Naive thymus-derived CD8-positive, alpha-beta T cell (primary cell): ENCODE data around the gene PPP2R5C. TPM values are rescaled to one million over a fixed set of nuclear protein-coding genes. Genes with fewer than 3 reads are reported as not detected.
A peak's percentile ranks its signal among the peaks of the same experiment; 100 is the strongest.

Experiments used
- ATAC-seq, 2 donors: fragments of 150-1000 bp; cut with Tn5 transposase in 1 of 2; sonication (Bioruptor Pico), chemical (Tn5 transposase) in 1 of 2; 1 replicate in 1 of 2; 2 replicates in 1 of 2; pipeline ENCODE4 v1.10.0; 2021; ENCODE audit warnings: mild to moderate bottlenecking in 2 of 2, moderate library complexity in 2 of 2
- POLR2A ChIA-PET: fragments of 350-600 bp; sonication (Branson Sonifier 250); formaldehyde crosslinking; loops from one replicate; lab custom pipeline; 2021; ENCODE audit warnings: antibody characterized with exemption; lab: Charles Lee
- DNase-seq, 10 donors: peaks; one replicate each; pipeline versions ENCODE4 v3.0.0 to v3.0.0-alpha.2; 2020 to 2022
- H3K27ac Mint-ChIP-seq, 10 donors: one replicate each; pipeline ENCODE4 v1.8.0; 2020 to 2022; ENCODE audit warnings: mild to moderate bottlenecking in 10 of 10, mixed read lengths in 10 of 10, moderate library complexity in 4 of 10, inconsistent platforms in 1 of 10
- H3K27me3 Mint-ChIP-seq, 5 donors: one replicate each; pipeline ENCODE4 v1.8.0; 2021 to 2022; ENCODE audit warnings: mixed read lengths in 5 of 5
- H3K36me3 Mint-ChIP-seq, 3 donors: one replicate each; pipeline ENCODE4 v1.8.0; 2020 to 2022; ENCODE audit warnings: mixed read lengths in 3 of 3, mild to moderate bottlenecking in 2 of 3, inconsistent platforms in 1 of 3
- H3K4me1 Mint-ChIP-seq, 4 donors: one replicate each; pipeline ENCODE4 v1.8.0; 2021 to 2022; ENCODE audit warnings: mixed read lengths in 4 of 4
- H3K4me3 Mint-ChIP-seq, 10 donors: one replicate each; pipeline ENCODE4 v1.8.0; 2020 to 2022; ENCODE audit warnings: mild to moderate bottlenecking in 10 of 10, mixed read lengths in 10 of 10, moderate library complexity in 6 of 10, inconsistent platforms in 1 of 10
- H3K9me3 Mint-ChIP-seq, 9 donors: one replicate each; pipeline ENCODE4 v1.8.0; 2020 to 2022; ENCODE audit warnings: mixed read lengths in 9 of 9, mild to moderate bottlenecking in 3 of 9, inconsistent platforms in 1 of 9, moderate library complexity in 1 of 9
- polyA plus RNA-seq, 3 donors: library from polyadenylated mRNA; unstranded; fragments of 300-500 nt; fragmentation: Illumina TruSeq; gene quantifications; one replicate each; pipeline ENCODE4 v1.2.3, GENCODE V29; 2021
- total RNA-seq, 8 experiments: library from RNA in 2 of 8; stranded (reverse) in 2 of 8; gene quantifications; one replicate each; pipeline ENCODE4 v1.2.3 and lab custom pipeline; 2021 to 2026

The PPP2R5C gene
- total and polyA plus RNA-seq, 5 experiments from 2014 or later: 143 to 418 (median 237) TPM

DNA sequence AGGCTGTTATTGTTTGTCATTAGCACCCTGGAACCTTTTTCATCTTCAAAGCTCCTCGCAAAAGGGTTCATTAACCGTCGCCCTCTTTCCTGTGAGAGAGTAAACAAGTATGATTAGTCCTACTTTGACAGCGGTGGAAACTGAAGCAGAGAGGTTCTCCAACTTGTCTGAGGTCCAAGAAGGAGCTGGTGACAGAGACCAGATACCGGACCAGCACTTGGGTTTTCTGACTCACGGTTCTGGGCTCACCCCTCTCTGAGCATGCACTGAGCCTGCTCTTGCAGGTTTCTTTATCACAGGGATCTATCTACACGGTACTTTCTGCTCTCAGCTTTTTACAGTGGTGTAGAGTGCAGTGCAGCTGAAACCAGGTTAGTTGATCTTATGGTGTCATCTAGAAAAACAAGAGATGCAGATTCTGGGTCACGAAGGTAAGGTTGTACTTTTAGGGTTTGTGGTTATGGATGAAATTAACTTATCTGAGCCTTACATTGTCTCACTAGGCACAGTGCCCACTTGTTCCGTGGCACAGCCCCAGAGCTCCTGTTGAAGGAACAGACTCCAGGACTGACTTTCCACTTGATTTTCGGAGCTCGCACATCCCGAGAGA, 62.1 kb downstream of the PPP2R5C start:
- peaks cover 44 to 90% (median 88%) of the 10 kb centered on the region in 4 donors for H3K4me1 Mint-ChIP-seq
- DNase-seq (peak; percentile 30 to 86 (median 66)), ATAC-seq (peak; percentile 66 to 69)
- no peaks in the 10 kb centered on the region for H3K27me3 Mint-ChIP-seq
- H3K36me3 Mint-ChIP-seq: peaks cover 4 to 38% (median 18%) of the 10 kb centered on the region in 3 donors
- POLR2A ChIA-PET: interaction anchor here (0.6 to 5.3 kb wide), 21 partner anchors 12 to 1759 kb away, joined by 3 to 312 read pairs (median 8); partner anchors contain the start of genes EIF5, EVL, PPP2R5C and ZNF839
- no peaks in the 10 kb centered on the region for H3K9me3 Mint-ChIP-seq
- H3K27ac Mint-ChIP-seq: peak overlapping the region; percentile 96 to 100 (median 100)
- H3K4me3 Mint-ChIP-seq: peak overlapping the region; percentile 84 to 97 (median 92)

GRCh38 chr14:101824339-101824727, 62.8 kb downstream of the PPP2R5C start:
- no peaks in the 10 kb centered on the region for H3K27me3 Mint-ChIP-seq
- POLR2A ChIA-PET: interaction anchor here (0.7 to 5.3 kb wide), 16 partner anchors 11 to 496 kb away, joined by 3 to 312 read pairs (median 11); partner anchors contain the start of genes PPP2R5C and ZNF839
- peak overlapping the region; percentile 84 to 97 (median 92) for H3K4me3 Mint-ChIP-seq
- no peaks in the 10 kb centered on the region for H3K9me3 Mint-ChIP-seq
- ATAC-seq (no peak), DNase-seq (peak in 2 of 10 donors; percentile 53 to 55)
- peaks cover 4 to 44% (median 14%) of the 10 kb centered on the region in 3 donors for H3K36me3 Mint-ChIP-seq
- H3K27ac Mint-ChIP-seq: peak overlapping the region; percentile 96 to 100 (median 100)
- peaks cover 47 to 92% (median 88%) of the 10 kb centered on the region in 4 donors for H3K4me1 Mint-ChIP-seq

- no peak for DNase-seq
- POLR2A ChIA-PET: interaction anchor here (0.6 to 5.3 kb wide), 12 partner anchors 9 to 119 kb away, joined by 3 to 312 read pairs (median 8); partner anchors contain the start of gene PPP2R5C
- peaks cover 4 to 53% (median 16%) of the 10 kb centered on the region in 3 donors for H3K36me3 Mint-ChIP-seq
- H3K27ac Mint-ChIP-seq: peak overlapping the region; percentile 96 to 100 (median 100)
- H3K27me3 Mint-ChIP-seq: no peaks in the 10 kb centered on the region
- H3K4me3 Mint-ChIP-seq: peak overlapping the region; percentile 84 to 97 (median 92)
- ATAC-seq: no peak
- no peaks in the 10 kb centered on the region for H3K9me3 Mint-ChIP-seq
- peaks cover 43 to 94% (median 90%) of the 10 kb centered on the region in 4 donors for H3K4me1 Mint-ChIP-seq
These were observed 64.3 kb downstream of the PPP2R5C start for GRCh38 chr14:101825797-101826196.

DNA sequence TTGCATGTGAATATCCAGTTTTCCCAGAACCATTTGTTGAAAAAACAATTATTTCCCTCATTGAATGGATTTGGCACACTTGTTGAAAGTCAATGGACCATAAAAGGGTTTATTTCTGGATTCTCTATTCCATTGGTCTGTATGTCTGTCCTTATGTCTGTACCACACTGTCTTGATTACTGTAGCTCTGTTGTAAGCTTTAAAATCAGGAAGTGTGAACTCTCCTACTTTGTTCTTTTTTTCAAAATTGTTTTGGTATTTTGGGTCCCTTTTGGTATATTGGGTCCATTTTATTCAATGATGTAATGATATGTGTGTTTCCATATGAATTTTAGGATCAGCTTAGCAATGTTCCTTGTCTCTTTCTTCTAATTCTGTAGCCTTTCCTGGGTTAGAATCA, 64.8 kb downstream of the PPP2R5C start:
- DNase-seq (no peak), ATAC-seq (no peak)
- POLR2A ChIA-PET: interaction anchor here (0.6 to 5.3 kb wide), 10 partner anchors 9 to 120 kb away, joined by 3 to 312 read pairs (median 6); partner anchors contain the start of gene PPP2R5C
- Mint-ChIP-seq H3K27me3 (no peaks in the 10 kb centered on the region), H3K36me3 (peaks cover 4 to 56% (median 16%) of the 10 kb centered on the region in 3 donors), H3K9me3 (no peaks in the 10 kb centered on the region), H3K4me1 (peaks cover 44 to 96% (median 92%) of the 10 kb centered on the region in 4 donors), H3K27ac (peak overlapping the region; percentile 96 to 100 (median 100)), H3K4me3 (peak overlapping the region; percentile 84 to 97 (median 92))

- POLR2A ChIA-PET: interaction anchor here (1.0 to 5.3 kb wide), 5 partner anchors 8 to 65 kb away, joined by 4 to 312 read pairs (median 11); no protein-coding TSS in a partner anchor
- Mint-ChIP-seq H3K27me3 (no peaks in the 10 kb centered on the region), H3K27ac (peak overlapping the region; percentile 85 to 100 (median 93)), H3K36me3 (peaks cover 4 to 57% (median 16%) of the 10 kb centered on the region in 3 donors), H3K9me3 (no peaks in the 10 kb centered on the region), H3K4me1 (peaks cover 45 to 94% (median 90%) of the 10 kb centered on the region in 4 donors), H3K4me3 (peak overlapping the region; percentile 19 to 97 (median 68))
- DNase-seq (no peak), ATAC-seq (no peak)
These were observed 65.8 kb downstream of the PPP2R5C start for GRCh38 chr14:101827286-101827685.

DNA sequence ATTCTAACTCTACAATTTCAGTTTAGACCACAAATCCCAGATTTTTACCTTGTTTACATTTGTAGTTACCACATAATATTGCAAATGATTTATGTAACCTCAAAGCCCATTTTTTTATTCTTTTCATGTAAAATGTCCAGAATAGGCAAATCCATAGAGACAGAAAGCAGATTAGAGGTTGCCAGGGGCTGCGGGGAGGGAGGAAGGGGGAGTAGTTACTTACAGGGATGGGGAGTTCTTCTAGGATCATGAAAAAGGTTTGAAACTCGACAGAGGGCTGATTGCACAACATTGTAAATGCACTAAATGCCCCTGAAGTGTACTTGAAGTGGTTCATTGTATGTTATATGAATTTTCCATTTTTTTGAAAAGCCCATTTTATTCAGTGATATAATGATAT, 66.5 kb downstream of the PPP2R5C start:
- Mint-ChIP-seq H3K27me3 (no peaks in the 10 kb centered on the region), H3K4me3 (peak overlapping the region in 9 of 10 donors; percentile 49 to 97 (median 70)), H3K36me3 (peaks cover 4 to 61% (median 14%) of the 10 kb centered on the region in 3 donors), H3K9me3 (no peaks in the 10 kb centered on the region), H3K27ac (peak overlapping the region; percentile 85 to 100 (median 93)), H3K4me1 (peaks cover 48 to 94% (median 90%) of the 10 kb centered on the region in 4 donors)
- POLR2A ChIA-PET: interaction anchor here (0.6 to 1.0 kb wide), 4 partner anchors 9 to 51 kb away, joined by 4 to 5 read pairs (median 4); no protein-coding TSS in a partner anchor
- DNase-seq (no peak), ATAC-seq (no peak)

- peak overlapping the region; percentile 84 to 100 (median 90) for H3K27ac Mint-ChIP-seq
- no peaks in the 10 kb centered on the region for H3K27me3 Mint-ChIP-seq
- ATAC-seq (no peak), DNase-seq (no peak)
- peak overlapping the region in 5 of 10 donors; percentile 35 to 54 (median 49) for H3K4me3 Mint-ChIP-seq
- H3K9me3 Mint-ChIP-seq: no peaks in the 10 kb centered on the region
- H3K4me1 Mint-ChIP-seq: peaks cover 46 to 94% (median 91%) of the 10 kb centered on the region in 4 donors
- POLR2A ChIA-PET: interaction anchor here (0.6 to 1.9 kb wide), 6 partner anchors 11 to 108 kb away, joined by 3 to 7 read pairs (median 5); no protein-coding TSS in a partner anchor
- peaks cover 0 to 76% (median 10%) of the 10 kb centered on the region in 3 donors for H3K36me3 Mint-ChIP-seq
These were observed 68.8 kb downstream of the PPP2R5C start for GRCh38 chr14:101830271-101830670.

DNA sequence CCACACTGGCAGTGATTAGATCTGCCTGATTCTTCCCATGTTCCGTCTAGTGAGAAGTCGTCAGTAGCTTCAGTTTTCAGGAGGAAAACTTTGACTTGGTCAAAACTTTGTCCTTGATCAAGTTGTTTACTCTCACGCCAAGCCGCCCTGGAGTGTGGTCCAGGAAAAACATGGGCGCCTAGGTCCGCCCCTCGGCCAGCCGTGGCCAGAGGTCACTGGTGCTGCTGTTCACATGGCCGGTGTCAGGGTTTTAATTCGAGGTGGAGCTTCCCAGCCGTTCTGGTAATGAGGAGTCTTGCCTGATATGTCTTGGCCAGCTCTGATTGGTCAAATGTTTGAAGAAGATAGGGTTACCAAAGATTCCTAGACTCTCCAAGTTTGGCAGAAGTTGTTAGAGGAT, 71.5 kb downstream of the PPP2R5C start:
- Mint-ChIP-seq H3K36me3 (peaks cover 0 to 75% (median 7%) of the 10 kb centered on the region in 3 donors), H3K4me1 (peaks cover 38 to 91% (median 89%) of the 10 kb centered on the region in 4 donors), H3K4me3 (peak overlapping the region in 2 of 10 donors; percentile 7 to 14), H3K9me3 (no peaks in the 10 kb centered on the region), H3K27me3 (no peaks in the 10 kb centered on the region), H3K27ac (peak overlapping the region; percentile 67 to 97 (median 84))
- POLR2A ChIA-PET: interaction anchor here (0.8 to 5.6 kb wide), 6 partner anchors 8 to 62 kb away, joined by 3 to 34 read pairs (median 4); no protein-coding TSS in a partner anchor
- ATAC-seq (no peak), DNase-seq (no peak)

DNA sequence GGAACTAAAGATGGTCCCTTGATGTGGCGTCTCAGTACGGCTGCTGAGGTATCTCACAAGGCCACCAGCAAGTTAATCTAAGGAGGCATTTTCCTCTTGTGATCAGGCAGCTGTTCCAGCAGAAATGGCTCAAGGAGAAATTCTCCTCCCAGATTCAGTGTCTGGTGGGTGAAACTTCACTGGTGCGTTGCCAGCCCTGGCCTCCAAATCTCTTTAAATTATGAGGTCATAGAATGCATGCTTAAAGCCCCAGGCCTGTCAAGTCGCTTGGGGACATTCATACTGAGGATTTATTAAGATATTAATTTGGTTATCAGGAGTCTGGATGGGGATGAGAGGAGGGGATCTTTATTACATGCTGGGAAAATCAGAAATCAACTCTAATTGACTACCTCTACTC, 72.9 kb downstream of the PPP2R5C start:
- H3K4me1 Mint-ChIP-seq: peaks cover 37 to 92% (median 90%) of the 10 kb centered on the region in 4 donors
- POLR2A ChIA-PET: interaction anchor here (0.7 to 5.6 kb wide), 3 partner anchors 9 to 71 kb away, joined by 3 to 34 read pairs (median 4); no protein-coding TSS in a partner anchor
- peaks cover 0 to 66% (median 7%) of the 10 kb centered on the region in 3 donors for H3K36me3 Mint-ChIP-seq
- no peak for DNase-seq
- no peaks in the 10 kb centered on the region for H3K27me3 Mint-ChIP-seq
- H3K27ac Mint-ChIP-seq: peak overlapping the region; percentile 73 to 97 (median 85)
- H3K9me3 Mint-ChIP-seq: no peaks in the 10 kb centered on the region
- H3K4me3 Mint-ChIP-seq: peak overlapping the region in 4 of 10 donors; percentile 3 to 34 (median 19)
- ATAC-seq: no peak

GRCh38 chr14:101834800-101835547, 73.5 kb downstream of the PPP2R5C start:
- H3K4me1 Mint-ChIP-seq: peaks cover 37 to 92% (median 90%) of the 10 kb centered on the region in 4 donors
- H3K36me3 Mint-ChIP-seq: peaks cover 0 to 62% (median 2%) of the 10 kb centered on the region in 3 donors
- H3K27ac Mint-ChIP-seq: peak overlapping the region; percentile 73 to 97 (median 84)
- no peaks in the 10 kb centered on the region for H3K27me3 Mint-ChIP-seq
- POLR2A ChIA-PET: interaction anchor here (0.7 to 5.6 kb wide), 3 partner anchors 10 to 71 kb away, joined by 3 to 34 read pairs (median 4); no protein-coding TSS in a partner anchor
- DNase-seq: no peak
- H3K9me3 Mint-ChIP-seq: no peaks in the 10 kb centered on the region
- ATAC-seq: no peak
- peak overlapping the region in 7 of 10 donors; percentile 15 to 34 (median 23) for H3K4me3 Mint-ChIP-seq

- ATAC-seq: no peak
- POLR2A ChIA-PET: interaction anchor here (5.6 kb wide), 1 partner anchor 11 kb away, joined by 34 read pairs; no protein-coding TSS in a partner anchor
- no peak for DNase-seq
- Mint-ChIP-seq H3K27me3 (no peaks in the 10 kb centered on the region), H3K36me3 (peaks cover 0 to 61% (median 2%) of the 10 kb centered on the region in 3 donors), H3K9me3 (no peaks in the 10 kb centered on the region), H3K4me3 (peak overlapping the region in 5 of 10 donors; percentile 4 to 26 (median 18)), H3K27ac (peak overlapping the region; percentile 51 to 97 (median 82)), H3K4me1 (peaks cover 40 to 92% (median 90%) of the 10 kb centered on the region in 4 donors)
These were observed 74.1 kb downstream of the PPP2R5C start for GRCh38 chr14:101835566-101835965.
